NCI-H524 treated with DMSO at 0.1 percent for 48 hours (cell line): ENCODE measurements around the gene NRG2.

Experiments
- DNase-seq: peaks from one replicate; lab custom pipeline; 2025; lab: John Stamatoyannopoulos, UW

Gene NRG2

GRCh38 chr5:139968547-139969261 lies 74.4 kb downstream of the NRG2 start:
- peak; percentile 31 for DNase-seq

DNA sequence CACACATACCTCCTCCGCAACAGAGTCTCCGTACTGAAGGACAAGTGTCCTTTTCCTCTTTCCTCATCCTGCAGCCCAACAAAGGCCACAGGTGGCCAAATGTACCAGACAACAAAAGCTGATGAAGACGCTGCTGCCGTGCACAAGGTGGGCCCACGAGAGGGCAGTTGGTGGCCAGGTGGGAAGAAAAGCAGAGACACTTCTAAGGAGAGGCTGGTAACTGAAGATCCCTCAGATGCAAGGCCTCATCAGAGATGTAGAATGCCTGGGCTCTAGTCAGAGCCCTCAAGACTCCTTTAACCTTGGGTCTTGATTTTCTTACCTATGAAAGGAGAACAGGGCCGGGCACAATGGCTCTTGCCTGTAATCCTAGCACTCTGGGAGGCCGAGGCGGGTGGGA lies 75.7 kb downstream of the NRG2 start:
- no peak for DNase-seq

DNA sequence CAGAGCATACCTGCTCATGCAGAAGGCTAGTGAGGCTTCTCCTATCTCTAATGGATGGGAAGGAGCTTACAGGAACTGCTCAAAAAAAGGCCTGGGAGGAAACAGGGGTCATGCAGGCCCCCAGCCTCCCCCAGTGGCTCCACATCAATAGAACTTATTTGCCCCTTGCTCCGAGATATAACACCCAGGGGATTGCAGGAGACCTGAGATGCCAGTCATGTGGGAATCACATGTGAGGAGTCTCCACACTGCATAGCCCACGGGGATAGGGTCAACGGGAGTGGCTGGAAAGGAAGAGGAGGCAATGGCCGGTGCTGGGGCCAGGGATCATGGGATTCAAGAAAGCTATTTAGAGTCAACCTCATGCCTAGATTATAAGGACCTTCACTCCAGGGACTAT lies 76.2 kb downstream of the NRG2 start:
- no peak for DNase-seq

DNA sequence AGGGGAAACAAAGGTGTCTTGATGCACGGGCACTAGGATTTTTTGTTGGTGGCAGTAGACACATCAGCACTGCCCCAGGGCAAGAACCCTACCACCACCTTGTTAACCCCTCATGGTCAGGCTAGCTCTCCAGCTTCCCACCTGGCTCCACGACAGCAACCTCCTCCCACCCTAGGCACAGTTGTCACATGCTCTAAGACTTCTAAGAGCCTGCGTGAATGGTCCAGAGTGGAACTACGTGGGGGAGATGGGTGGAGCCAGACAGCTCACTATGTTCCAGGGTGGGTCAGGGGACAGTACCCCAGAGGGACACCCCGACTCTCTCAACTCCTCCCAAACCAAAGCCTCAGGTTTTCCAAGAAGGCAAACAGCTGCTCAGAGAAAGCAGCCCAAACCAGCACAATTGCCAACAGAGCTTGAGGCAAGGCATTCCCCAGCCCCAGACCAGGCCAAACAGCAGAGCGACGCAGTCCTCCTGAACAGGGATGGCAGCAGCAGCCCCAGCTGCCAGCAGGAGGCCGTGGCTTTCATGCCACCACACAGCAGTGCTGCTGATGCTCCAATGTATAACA lies 78.0 kb downstream of the NRG2 start:
- DNase-seq, result no peak

- no peak for DNase-seq
Measured at GRCh38 chr5:139964266-139964993, 78.7 kb downstream of the NRG2 start.

GRCh38 chr5:139962445-139962844 lies 80.7 kb downstream of the NRG2 start:
- DNase-seq, result no peak

DNA sequence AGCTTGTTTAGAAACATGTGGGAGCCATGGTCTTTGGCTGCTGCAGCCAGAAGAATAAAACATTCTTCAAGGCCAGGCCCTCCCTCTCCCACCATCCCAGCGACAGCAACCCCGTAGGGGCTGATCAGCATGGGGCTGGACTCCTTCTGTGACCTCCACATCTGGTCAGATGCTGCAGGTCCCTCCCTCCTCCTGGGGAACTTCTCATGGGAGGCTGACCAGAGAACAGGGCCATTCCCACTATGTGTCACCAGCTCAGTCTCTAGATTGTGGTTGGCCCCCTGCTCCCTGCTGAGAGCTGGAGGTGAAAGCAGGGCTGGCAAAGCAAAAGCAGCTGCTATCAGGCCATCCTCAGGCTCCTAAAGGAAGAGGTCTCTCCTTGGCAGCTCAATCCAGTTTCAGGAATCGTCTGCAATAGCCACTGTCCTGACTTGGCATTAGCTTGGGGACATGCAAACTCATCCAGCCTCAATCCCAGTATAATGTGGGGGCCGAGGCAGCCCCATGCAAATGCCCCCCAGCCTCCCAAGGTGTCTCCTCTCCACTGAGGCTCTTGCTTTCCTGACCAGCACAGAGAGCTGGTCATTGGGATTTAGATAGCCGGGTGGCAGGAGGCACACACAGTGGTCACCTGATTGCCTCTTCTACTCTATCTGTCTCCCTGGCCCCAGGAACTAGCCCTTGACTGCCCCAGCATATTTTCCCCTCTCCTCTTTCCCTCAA lies 81.5 kb downstream of the NRG2 start:
- no peak for DNase-seq

DNA sequence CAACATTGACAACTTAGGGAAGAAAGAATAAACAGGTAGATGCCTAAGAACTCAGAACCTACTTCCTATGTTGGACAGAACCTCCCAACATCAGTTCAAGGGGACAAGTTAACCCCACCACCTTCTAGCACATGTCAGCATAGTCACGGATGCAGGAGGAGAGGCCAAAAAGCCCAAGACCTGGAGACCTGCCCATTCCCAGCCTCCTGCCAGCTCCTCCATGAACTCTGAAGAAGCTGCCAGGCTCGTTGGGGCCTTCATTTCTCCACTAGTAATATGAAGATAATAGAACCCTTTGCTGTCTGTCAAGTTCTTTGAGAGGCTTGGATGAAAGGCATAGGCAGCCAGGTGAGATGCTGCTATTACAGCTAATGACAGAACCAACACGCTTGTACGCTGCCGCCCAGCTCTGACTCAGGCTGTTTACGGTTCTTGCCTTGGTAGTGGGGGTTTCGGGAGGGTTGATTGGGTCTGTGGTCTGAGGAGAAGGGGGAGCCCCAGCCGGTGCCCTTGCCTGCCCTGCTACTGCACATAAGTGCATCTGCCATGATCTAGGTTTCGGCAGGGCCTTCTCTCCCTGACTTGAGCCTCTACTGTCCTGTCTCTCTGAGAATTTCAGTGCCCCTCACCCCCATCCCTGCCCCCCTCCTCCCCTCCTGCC lies 82.2 kb downstream of the NRG2 start:
- DNase-seq, result no peak

DNA sequence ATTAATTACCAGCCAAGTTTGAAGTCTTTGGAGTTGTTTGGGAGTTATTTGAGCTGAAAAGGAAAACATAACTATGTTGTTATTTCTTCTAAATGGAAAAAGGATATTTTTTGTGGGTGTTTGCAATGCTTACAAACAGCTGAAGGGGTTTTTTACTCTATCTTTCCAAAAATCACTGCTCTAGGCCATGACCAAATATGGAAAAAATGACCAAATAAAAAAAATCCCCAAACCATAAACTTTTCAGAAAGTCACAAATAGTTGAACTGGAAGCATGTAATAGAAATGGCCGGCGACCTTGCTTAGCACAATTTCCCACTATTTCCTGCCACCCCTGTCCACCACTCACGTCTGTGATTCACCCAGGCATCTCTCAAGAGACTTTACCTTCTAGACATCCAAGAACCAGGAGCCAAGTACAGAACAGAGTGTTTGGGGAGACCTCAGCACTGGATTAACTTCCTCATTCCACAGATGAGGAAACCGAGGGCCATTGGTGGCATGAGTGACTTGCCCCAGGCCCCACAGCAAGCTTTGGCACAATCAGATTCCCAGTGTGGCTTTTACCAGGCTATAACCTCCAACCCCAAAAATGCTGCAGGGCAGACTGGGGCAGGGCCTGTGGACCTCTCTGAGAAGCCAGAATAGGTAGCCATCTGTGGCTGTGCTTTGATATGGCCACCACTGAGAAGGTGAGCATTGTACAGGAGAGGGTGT lies 84.5 kb downstream of the NRG2 start:
- no peak for DNase-seq

GRCh38 chr5:139956342-139956741 lies 86.8 kb downstream of the NRG2 start:
- DNase-seq, result no peak

DNA sequence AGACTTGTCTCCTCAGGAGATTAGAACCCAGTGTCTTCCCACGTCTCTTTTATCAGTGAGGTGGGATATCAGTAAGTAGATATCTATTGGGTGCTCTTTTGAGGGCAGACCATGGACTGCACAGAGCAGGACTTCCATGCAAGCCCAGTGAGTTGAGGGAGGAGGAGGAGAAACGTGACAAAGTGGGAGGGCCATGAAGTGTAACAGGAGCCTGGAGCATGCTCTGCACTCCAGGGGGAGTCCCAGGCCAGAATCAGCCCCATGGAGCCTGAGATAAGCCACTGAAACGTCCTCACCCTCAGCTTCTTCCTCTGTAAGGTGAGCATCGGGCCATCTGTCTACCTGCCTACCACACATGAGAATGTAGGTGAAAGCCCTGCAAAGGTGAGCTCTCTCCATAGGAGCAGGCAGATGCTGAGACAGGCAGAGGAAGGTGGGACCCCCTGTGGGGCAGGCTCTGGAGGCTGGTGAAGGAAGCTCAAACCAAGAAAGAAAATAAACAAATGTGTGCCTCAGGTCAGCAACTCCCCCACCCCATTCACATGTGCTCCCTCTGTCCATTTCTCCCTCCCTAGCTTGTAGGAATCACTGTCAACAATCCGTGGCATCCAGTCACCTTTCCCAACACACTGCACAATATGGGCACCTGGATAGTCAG lies 87.4 kb downstream of the NRG2 start:
- DNase-seq, result no peak

DNA sequence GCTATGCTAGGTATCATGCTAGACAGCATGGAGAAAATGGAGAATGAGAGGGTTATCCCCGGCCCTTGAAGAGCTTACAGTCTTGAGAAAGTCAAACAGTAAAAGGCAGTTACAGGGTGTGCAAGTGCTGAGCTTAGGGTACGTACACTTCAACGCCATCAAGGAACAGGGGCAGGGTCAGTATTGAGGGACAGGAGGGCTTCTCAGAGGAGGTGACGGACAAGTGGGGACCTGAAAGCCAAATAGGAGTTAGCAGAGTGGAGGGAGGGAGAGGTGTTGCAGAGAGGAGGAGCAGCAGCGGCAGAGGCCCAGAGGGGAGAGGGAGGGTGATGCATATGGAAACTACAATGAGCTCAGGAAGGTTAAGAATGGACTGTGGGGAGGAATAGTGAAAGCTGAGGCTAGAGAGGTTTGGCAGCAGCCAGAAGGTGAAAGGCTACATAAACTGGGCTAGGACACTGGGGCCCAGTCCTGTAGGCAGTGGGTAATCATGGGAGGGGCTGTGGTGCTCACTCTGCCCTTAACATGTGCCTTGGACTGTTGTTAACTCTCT lies 88.0 kb downstream of the NRG2 start:
- no peak for DNase-seq

- no peak for DNase-seq
Measured at GRCh38 chr5:139954462-139954861, 88.6 kb downstream of the NRG2 start.

DNA sequence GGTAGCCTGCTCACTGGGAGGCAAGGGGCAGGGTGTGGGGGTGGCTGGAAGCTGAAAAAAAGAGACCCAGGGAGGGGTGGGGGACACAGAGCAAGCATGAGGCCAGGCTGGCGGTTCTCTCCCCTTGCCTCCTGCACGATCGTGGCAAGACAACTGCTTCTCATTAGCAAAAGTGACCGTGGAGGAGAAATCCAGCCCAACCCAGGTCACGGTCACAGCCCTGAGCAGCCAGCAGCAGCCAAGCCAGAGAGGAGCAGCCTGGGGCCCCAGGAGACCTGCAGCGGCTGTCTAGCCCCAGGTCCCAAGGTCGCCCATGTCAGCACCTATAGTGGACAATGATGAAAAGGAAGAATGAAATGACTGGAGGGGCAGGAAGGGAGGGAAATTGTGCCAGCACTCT lies 89.1 kb downstream of the NRG2 start:
- DNase-seq, result no peak

DNA sequence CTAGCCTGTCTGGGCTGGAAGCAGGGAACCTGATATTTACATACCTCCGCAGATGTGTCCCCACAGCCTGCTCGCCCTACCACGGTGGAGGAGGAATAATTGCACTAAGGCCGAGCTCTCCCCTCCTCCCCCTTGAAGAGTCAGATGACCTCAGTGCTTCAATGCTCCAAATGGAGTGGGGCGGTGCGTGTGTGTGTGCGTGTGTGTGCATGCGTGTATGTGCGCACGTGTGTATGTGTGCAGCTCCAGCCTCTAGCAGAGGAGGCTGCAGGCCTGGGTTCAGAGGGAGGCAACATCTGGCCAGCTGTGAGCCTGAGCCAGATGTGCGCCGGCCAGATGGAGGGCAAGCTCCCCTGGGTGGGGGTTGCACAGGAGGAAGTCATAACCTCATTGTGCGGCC lies 90.5 kb downstream of the NRG2 start:
- no peak for DNase-seq

GRCh38 chr5:139951983-139952382 lies 91.1 kb downstream of the NRG2 start:
- DNase-seq, result no peak

DNA sequence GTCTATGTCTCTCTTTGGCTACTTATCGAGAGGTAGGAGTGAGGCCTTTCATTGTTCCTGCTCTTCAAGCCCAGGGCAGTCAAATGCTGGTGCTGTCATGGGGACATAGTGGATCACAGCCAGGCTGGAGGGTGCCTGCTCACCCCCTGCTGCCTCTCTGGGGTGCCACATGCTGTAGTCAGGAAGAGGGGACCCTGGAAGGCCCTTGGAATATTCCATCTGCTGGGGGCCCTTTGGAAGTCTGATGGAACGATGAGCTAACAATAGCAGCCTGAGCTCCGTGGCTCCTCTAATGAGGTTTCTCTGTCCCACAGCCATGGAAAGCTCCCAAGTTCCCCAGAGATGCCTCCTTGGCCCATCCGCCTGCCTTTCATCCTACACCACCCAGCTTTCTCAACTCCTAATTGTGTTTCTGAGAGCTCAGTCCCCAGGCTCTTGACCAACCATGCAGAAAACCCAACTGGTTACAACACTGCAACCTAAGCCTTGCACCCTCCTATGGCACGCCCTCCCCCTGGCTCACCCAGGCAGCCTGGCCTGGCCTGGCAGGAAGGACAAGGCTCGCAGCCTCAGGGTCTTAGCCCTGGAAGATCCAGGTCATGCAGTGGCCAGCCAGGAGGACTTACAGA lies 91.7 kb downstream of the NRG2 start:
- no peak for DNase-seq

- peak; percentile 15 for DNase-seq
Measured at GRCh38 chr5:139950436-139950835, 92.7 kb downstream of the NRG2 start.

DNA sequence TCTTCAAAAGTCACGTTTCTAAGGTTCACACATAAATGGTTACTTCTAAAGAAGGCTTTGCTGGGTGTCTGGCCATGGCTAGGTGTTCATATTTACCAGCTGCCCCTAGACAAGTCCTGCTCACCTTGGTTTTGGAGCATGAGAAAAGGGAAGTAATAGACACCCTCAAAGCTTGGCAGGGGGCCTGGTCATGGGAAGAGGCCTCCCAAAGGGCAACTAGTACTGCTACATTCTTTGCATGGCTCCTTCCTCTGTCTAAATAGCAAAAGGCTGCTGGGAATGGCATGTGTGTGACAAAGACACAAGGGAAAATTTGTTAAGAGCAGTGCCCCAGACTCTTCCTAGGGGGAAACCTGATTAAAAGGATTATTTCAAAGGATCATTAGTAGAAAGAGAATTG lies 93.4 kb downstream of the NRG2 start:
- DNase-seq, result no peak

GRCh38 chr5:139947727-139948126 lies 95.4 kb downstream of the NRG2 start:
- no peak for DNase-seq
